WTC11 (cell line): ENCODE results near the gene C6orf163. TPM values are rescaled to one million over a fixed set of nuclear protein-coding genes. Genes with fewer than 3 reads are reported as not detected.
A peak's percentile ranks its signal among the peaks of the same experiment; 100 is the strongest.

ENCODE experiments used
- ATAC-seq: fragments of 200-7000 bp; cut with Tn5 transposase; 2 replicates; pipeline ENCODE4 v1.10.0; 2021; ENCODE audit warnings: mild to moderate bottlenecking, moderate library complexity
- CTCF ChIA-PET: fragments of 300-600 bp; sonication (Branson Sonifier 250); formaldehyde crosslinking; loops from one replicate; lab custom pipeline; 2021; ENCODE audit warnings: antibody characterized with exemption; lab: Charles Lee
- POLR2A ChIA-PET: fragments of 350-600 bp; sonication (Branson Sonifier 250); formaldehyde crosslinking; loops from one replicate; lab custom pipeline; 2021; ENCODE audit warnings: antibody characterized with exemption; lab: Charles Lee
- DNase-seq: peaks from one replicate; pipeline ENCODE4 v3.0.0; 2021; ENCODE audit warnings: low spot score
- H3K27ac Mint-ChIP-seq: 2 replicates; pipeline ENCODE4 v1.8.0; 2021; ENCODE audit warnings: mixed read lengths
- H3K27me3 Mint-ChIP-seq: 2 replicates; pipeline ENCODE4 v1.8.0; 2021; ENCODE audit warnings: low read depth, mild to moderate bottlenecking, moderate library complexity, mixed read lengths
- H3K36me3 Mint-ChIP-seq: 2 replicates; pipeline ENCODE4 v1.8.0; 2021; ENCODE audit warnings: mixed read lengths
- H3K4me1 Mint-ChIP-seq: 2 replicates; pipeline ENCODE4 v1.8.0; 2022; ENCODE audit warnings: mixed read lengths
- H3K4me3 Mint-ChIP-seq: 2 replicates; pipeline ENCODE4 v1.8.0; 2021; ENCODE audit warnings: mild to moderate bottlenecking, moderate library complexity, mixed read lengths
- H3K9me3 Mint-ChIP-seq: 2 replicates; pipeline ENCODE4 v1.8.0; 2021; ENCODE audit warnings: mixed read lengths
- CBFB ChIP-seq: sonication (generic); formaldehyde crosslinking; IDR thresholded peaks from 2 replicates; pipeline ENCODE4 v1.8.1; 2022; ENCODE audit warnings: mild to moderate bottlenecking, low read depth, missing genetic modification reagents
- MXD4 ChIP-seq: fragments of 250-450 bp; sonication (Bioruptor Pico); IDR thresholded peaks from 2 replicates; pipeline ENCODE4 v1.8.0; 2021; ENCODE audit warnings: mild to moderate bottlenecking, moderate library complexity, borderline replicate concordance
- NR2C2 ChIP-seq: sonication (generic); formaldehyde crosslinking; IDR thresholded peaks from 2 replicates; pipeline ENCODE4 v1.8.0; 2022; ENCODE audit warnings: mild to moderate bottlenecking, missing genetic modification reagents
- RORB ChIP-seq: fragments of 250-450 bp; sonication (Bioruptor Pico); IDR thresholded peaks from 2 replicates; pipeline ENCODE4 v1.9.0; 2021; ENCODE audit warnings: mild to moderate bottlenecking
- SMAD4 ChIP-seq: sonication (generic); formaldehyde crosslinking; IDR thresholded peaks from 2 replicates; pipeline ENCODE4 v1.8.0; 2022; ENCODE audit warnings: mild to moderate bottlenecking, missing genetic modification reagents
- SOX15 ChIP-seq: fragments of 250-450 bp; sonication (Bioruptor Pico); IDR thresholded peaks from 2 replicates; pipeline ENCODE4 v1.9.0; 2021; ENCODE audit warnings: mild to moderate bottlenecking
- TCF7 ChIP-seq: sonication (generic); formaldehyde crosslinking; IDR thresholded peaks from 2 replicates; pipeline ENCODE4 v1.8.0; 2022; ENCODE audit warnings: mild to moderate bottlenecking, low read depth, missing genetic modification reagents, moderate library complexity
- TEAD1 ChIP-seq: sonication (generic); formaldehyde crosslinking; IDR thresholded peaks from 2 replicates; pipeline ENCODE4 v1.8.0; 2022; ENCODE audit warnings: mild to moderate bottlenecking, missing genetic modification reagents
- ZBTB21 ChIP-seq: sonication (generic); formaldehyde crosslinking; IDR thresholded peaks from 2 replicates; pipeline ENCODE4 v1.8.1; 2023; ENCODE audit warnings: mild to moderate bottlenecking, missing genetic modification reagents, borderline replicate concordance
- total RNA-seq: library from RNA; stranded (reverse); gene quantifications from 3 replicates; pipeline ENCODE4 v1.2.3, GENCODE V29; 2021
- TF ChIP-seq, protein P1 (sequence below): fragments of 250-450 bp; sonication (Bioruptor Pico); IDR thresholded peaks from 2 replicates; pipeline ENCODE4 v1.9.0; 2021; ENCODE audit warnings: mild to moderate bottlenecking, borderline replicate concordance
- TF ChIP-seq, protein P2 (sequence below): fragments of 250-450 bp; sonication (Bioruptor Pico); IDR thresholded peaks from 2 replicates; pipeline ENCODE4 v1.9.0; 2021; ENCODE audit warnings: moderate library complexity, mild to moderate bottlenecking, inconsistent platforms, borderline replicate concordance
- TF ChIP-seq, protein P3 (sequence below): sonication (generic); formaldehyde crosslinking; IDR thresholded peaks from 2 replicates; pipeline ENCODE4 v1.8.0; 2023; ENCODE audit warnings: missing genetic modification reagents, mild to moderate bottlenecking, borderline replicate concordance
- TF ChIP-seq, protein P4 (sequence below): sonication (generic); formaldehyde crosslinking; IDR thresholded peaks from 2 replicates; pipeline ENCODE4 v1.8.1; 2022; ENCODE audit warnings: mild to moderate bottlenecking, moderate library complexity, missing genetic modification reagents
- TF ChIP-seq, protein P5 (sequence below): sonication (generic); formaldehyde crosslinking; IDR thresholded peaks from 2 replicates; pipeline ENCODE4 v1.8.1; 2022; ENCODE audit warnings: mild to moderate bottlenecking, missing genetic modification reagents, moderate library complexity, borderline replicate concordance
- TF ChIP-seq, protein P6 (sequence below): sonication (generic); formaldehyde crosslinking; IDR thresholded peaks from 2 replicates; pipeline ENCODE4 v1.8.1; 2022; ENCODE audit warnings: low read depth, mild to moderate bottlenecking, moderate library complexity, missing genetic modification reagents, borderline replicate concordance
- TF ChIP-seq, protein P7 (sequence below): sonication (generic); formaldehyde crosslinking; IDR thresholded peaks from 2 replicates; pipeline ENCODE4 v1.8.1; 2023; ENCODE audit warnings: mild to moderate bottlenecking, moderate library complexity, missing genetic modification reagents
- TF ChIP-seq, protein P8 (sequence below): fragments of 250-450 bp; sonication (Bioruptor Pico); IDR thresholded peaks from 2 replicates; pipeline ENCODE4 v1.8.0; 2021; ENCODE audit warnings: mild to moderate bottlenecking

Gene C6orf163
- total RNA-seq, 1 experiment from 2014 or later: 2.0 TPM

DNA sequence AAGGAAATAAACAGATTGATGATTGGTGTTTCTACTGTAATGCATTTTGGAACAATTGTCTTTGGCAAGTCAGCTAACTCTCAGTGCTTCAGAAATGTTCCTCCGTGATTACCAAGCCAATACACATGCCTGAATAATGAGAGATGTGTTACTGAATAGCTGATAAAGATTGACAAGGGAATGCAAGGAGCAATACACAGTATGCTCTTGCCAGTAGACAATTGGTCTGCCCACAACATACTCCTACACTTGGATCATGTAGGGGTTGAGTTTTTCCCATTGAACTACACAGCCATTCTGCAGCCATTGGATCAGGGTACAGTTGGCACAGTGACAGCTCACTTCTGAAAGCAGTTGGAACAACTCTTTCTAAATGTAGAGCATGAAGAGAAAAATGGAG lies 9.9 kb upstream of the C6orf163 start:
- DNase-seq (no peak), ATAC-seq (no peak)
- TF ChIP-seq MXD4: no peak
- TF ChIP-seq RORB (CRISPR knock-in tag): no peak
- TF ChIP-seq TCF7 (CRISPR knock-in tag): no peak
- TF ChIP-seq, protein P1, sequence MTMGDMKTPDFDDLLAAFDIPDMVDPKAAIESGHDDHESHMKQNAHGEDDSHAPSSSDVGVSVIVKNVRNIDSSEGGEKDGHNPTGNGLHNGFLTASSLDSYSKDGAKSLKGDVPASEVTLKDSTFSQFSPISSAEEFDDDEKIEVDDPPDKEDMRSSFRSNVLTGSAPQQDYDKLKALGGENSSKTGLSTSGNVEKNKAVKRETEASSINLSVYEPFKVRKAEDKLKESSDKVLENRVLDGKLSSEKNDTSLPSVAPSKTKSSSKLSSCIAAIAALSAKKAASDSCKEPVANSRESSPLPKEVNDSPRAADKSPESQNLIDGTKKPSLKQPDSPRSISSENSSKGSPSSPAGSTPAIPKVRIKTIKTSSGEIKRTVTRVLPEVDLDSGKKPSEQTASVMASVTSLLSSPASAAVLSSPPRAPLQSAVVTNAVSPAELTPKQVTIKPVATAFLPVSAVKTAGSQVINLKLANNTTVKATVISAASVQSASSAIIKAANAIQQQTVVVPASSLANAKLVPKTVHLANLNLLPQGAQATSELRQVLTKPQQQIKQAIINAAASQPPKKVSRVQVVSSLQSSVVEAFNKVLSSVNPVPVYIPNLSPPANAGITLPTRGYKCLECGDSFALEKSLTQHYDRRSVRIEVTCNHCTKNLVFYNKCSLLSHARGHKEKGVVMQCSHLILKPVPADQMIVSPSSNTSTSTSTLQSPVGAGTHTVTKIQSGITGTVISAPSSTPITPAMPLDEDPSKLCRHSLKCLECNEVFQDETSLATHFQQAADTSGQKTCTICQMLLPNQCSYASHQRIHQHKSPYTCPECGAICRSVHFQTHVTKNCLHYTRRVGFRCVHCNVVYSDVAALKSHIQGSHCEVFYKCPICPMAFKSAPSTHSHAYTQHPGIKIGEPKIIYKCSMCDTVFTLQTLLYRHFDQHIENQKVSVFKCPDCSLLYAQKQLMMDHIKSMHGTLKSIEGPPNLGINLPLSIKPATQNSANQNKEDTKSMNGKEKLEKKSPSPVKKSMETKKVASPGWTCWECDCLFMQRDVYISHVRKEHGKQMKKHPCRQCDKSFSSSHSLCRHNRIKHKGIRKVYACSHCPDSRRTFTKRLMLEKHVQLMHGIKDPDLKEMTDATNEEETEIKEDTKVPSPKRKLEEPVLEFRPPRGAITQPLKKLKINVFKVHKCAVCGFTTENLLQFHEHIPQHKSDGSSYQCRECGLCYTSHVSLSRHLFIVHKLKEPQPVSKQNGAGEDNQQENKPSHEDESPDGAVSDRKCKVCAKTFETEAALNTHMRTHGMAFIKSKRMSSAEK (CRISPR knock-in tag): no peak
- TF ChIP-seq, protein P2, sequence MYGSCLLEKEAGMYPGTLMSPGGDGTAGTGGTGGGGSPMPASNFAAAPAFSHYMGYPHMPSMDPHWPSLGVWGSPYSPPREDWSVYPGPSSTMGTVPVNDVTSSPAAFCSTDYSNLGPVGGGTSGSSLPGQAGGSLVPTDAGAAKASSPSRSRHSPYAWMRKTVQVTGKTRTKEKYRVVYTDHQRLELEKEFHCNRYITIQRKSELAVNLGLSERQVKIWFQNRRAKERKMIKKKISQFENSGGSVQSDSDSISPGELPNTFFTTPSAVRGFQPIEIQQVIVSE (CRISPR knock-in tag): no peak
- TF ChIP-seq, protein P3, sequence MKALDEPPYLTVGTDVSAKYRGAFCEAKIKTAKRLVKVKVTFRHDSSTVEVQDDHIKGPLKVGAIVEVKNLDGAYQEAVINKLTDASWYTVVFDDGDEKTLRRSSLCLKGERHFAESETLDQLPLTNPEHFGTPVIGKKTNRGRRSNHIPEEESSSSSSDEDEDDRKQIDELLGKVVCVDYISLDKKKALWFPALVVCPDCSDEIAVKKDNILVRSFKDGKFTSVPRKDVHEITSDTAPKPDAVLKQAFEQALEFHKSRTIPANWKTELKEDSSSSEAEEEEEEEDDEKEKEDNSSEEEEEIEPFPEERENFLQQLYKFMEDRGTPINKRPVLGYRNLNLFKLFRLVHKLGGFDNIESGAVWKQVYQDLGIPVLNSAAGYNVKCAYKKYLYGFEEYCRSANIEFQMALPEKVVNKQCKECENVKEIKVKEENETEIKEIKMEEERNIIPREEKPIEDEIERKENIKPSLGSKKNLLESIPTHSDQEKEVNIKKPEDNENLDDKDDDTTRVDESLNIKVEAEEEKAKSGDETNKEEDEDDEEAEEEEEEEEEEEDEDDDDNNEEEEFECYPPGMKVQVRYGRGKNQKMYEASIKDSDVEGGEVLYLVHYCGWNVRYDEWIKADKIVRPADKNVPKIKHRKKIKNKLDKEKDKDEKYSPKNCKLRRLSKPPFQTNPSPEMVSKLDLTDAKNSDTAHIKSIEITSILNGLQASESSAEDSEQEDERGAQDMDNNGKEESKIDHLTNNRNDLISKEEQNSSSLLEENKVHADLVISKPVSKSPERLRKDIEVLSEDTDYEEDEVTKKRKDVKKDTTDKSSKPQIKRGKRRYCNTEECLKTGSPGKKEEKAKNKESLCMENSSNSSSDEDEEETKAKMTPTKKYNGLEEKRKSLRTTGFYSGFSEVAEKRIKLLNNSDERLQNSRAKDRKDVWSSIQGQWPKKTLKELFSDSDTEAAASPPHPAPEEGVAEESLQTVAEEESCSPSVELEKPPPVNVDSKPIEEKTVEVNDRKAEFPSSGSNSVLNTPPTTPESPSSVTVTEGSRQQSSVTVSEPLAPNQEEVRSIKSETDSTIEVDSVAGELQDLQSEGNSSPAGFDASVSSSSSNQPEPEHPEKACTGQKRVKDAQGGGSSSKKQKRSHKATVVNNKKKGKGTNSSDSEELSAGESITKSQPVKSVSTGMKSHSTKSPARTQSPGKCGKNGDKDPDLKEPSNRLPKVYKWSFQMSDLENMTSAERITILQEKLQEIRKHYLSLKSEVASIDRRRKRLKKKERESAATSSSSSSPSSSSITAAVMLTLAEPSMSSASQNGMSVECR (CRISPR knock-in tag): no peak
- no peak for TF ChIP-seq TEAD1 (CRISPR knock-in tag)
- TF ChIP-seq SOX15: no peak
- TF ChIP-seq, protein P4, sequence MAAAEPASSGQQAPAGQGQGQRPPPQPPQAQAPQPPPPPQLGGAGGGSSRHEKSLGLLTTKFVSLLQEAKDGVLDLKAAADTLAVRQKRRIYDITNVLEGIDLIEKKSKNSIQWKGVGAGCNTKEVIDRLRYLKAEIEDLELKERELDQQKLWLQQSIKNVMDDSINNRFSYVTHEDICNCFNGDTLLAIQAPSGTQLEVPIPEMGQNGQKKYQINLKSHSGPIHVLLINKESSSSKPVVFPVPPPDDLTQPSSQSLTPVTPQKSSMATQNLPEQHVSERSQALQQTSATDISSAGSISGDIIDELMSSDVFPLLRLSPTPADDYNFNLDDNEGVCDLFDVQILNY (CRISPR knock-in tag): no peak
- no peak for TF ChIP-seq NR2C2 (CRISPR knock-in tag)
- TF ChIP-seq, protein P5, sequence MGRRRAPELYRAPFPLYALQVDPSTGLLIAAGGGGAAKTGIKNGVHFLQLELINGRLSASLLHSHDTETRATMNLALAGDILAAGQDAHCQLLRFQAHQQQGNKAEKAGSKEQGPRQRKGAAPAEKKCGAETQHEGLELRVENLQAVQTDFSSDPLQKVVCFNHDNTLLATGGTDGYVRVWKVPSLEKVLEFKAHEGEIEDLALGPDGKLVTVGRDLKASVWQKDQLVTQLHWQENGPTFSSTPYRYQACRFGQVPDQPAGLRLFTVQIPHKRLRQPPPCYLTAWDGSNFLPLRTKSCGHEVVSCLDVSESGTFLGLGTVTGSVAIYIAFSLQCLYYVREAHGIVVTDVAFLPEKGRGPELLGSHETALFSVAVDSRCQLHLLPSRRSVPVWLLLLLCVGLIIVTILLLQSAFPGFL (CRISPR knock-in tag): no peak
- no peak overlapping the region for H3K4me3 Mint-ChIP-seq
- no peaks in the 10 kb centered on the region for H3K9me3 Mint-ChIP-seq
- no peaks in the 10 kb centered on the region for H3K36me3 Mint-ChIP-seq
- H3K4me1 Mint-ChIP-seq: peaks cover 27% of the 10 kb centered on the region
- H3K27ac Mint-ChIP-seq: peak overlapping the region; percentile 33; the same call in 1 of the 2 replicates
- CTCF ChIA-PET: no interaction called here
- POLR2A ChIA-PET: no interaction called here
- no peaks in the 10 kb centered on the region for H3K27me3 Mint-ChIP-seq

DNA sequence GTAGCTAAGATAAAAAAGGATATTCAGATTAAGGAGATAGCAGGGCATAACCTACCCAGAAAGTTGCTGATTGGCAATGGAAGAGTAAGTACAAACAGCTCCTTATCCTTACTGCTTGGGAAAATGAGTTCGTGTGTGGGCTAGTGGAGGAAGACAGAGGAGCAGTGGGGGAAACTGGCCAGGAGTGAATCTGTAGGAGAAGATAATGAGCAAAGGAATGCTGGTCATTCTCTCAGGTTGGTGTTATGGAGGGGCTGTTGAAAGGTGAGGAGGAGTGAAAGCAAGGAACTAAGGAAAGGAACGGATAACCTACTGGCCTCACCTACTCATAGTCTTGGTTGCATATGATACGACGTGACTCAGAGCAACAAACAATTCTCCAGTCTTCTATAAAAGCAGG lies 8.2 kb upstream of the C6orf163 start:
- ChIA-PET POLR2A (no interaction called here), CTCF (interaction anchor here (0.5 to 1.1 kb wide), 3 partner anchors 14 to 257 kb away, joined by 3 to 5 read pairs (median 3); partner anchors contain the start of gene SMIM8)
- Mint-ChIP-seq H3K36me3 (no peaks in the 10 kb centered on the region), H3K27me3 (no peaks in the 10 kb centered on the region), H3K4me1 (peaks cover 28% of the 10 kb centered on the region), H3K4me3 (no peak overlapping the region), H3K9me3 (no peaks in the 10 kb centered on the region), H3K27ac (peak overlapping the region; percentile 11; the same call in 1 of the 2 replicates)
- no peak for DNase-seq
- ATAC-seq: peak; percentile 74
- TF ChIP-seq, protein P6, sequence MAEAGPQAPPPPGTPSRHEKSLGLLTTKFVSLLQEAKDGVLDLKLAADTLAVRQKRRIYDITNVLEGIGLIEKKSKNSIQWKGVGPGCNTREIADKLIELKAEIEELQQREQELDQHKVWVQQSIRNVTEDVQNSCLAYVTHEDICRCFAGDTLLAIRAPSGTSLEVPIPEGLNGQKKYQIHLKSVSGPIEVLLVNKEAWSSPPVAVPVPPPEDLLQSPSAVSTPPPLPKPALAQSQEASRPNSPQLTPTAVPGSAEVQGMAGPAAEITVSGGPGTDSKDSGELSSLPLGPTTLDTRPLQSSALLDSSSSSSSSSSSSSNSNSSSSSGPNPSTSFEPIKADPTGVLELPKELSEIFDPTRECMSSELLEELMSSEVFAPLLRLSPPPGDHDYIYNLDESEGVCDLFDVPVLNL (CRISPR knock-in tag): no peak
- TF ChIP-seq SMAD4 (CRISPR knock-in tag) (no peak), ZBTB21 (CRISPR knock-in tag) (no peak), CBFB (CRISPR knock-in tag) (no peak)
- TF ChIP-seq, protein P5 (CRISPR knock-in tag): no peak
- TF ChIP-seq, protein P7, sequence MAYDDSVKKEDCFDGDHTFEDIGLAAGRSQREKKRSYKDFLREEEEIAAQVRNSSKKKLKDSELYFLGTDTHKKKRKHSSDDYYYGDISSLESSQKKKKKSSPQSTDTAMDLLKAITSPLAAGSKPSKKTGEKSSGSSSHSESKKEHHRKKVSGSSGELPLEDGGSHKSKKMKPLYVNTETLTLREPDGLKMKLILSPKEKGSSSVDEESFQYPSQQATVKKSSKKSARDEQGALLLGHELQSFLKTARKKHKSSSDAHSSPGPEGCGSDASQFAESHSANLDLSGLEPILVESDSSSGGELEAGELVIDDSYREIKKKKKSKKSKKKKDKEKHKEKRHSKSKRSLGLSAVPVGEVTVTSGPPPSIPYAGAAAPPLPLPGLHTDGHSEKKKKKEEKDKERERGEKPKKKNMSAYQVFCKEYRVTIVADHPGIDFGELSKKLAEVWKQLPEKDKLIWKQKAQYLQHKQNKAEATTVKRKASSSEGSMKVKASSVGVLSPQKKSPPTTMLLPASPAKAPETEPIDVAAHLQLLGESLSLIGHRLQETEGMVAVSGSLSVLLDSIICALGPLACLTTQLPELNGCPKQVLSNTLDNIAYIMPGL (CRISPR knock-in tag): no peak
- TF ChIP-seq, protein P8, sequence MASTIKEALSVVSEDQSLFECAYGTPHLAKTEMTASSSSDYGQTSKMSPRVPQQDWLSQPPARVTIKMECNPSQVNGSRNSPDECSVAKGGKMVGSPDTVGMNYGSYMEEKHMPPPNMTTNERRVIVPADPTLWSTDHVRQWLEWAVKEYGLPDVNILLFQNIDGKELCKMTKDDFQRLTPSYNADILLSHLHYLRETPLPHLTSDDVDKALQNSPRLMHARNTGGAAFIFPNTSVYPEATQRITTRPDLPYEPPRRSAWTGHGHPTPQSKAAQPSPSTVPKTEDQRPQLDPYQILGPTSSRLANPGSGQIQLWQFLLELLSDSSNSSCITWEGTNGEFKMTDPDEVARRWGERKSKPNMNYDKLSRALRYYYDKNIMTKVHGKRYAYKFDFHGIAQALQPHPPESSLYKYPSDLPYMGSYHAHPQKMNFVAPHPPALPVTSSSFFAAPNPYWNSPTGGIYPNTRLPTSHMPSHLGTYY (CRISPR knock-in tag): no peak
